Stimulated activated naive CD8-positive, alpha-beta T cell treated with anti-CD3 and anti-CD28 coated beads, Interleukin-15, Interleukin-2, amounts not matched to agents 100 ng/mL and 50 ng/mL, for 24 hours (primary cell): Measurements from ENCODE around the gene CXCL17.

Source experiments
- H3K27ac Mint-ChIP-seq: one replicate; pipeline ENCODE4 v1.8.0; 2021; ENCODE audit warnings: mild to moderate bottlenecking, mixed read lengths
- H3K27me3 Mint-ChIP-seq: one replicate; pipeline ENCODE4 v1.8.0; 2021; ENCODE audit warnings: mixed read lengths
- H3K36me3 Mint-ChIP-seq: one replicate; pipeline ENCODE4 v1.8.0; 2021; ENCODE audit warnings: low read depth, mixed read lengths
- H3K4me1 Mint-ChIP-seq: one replicate; pipeline ENCODE4 v1.8.0; 2021; ENCODE audit warnings: low read depth, mixed read lengths
- H3K4me3 Mint-ChIP-seq: one replicate; pipeline ENCODE4 v1.8.0; 2021; ENCODE audit warnings: mild to moderate bottlenecking, mixed read lengths
- H3K9me3 Mint-ChIP-seq: one replicate; pipeline ENCODE4 v1.8.0; 2021; ENCODE audit warnings: mixed read lengths

The CXCL17 gene

GRCh38 chr19:42445948-42446347 is 3.2 kb upstream of the CXCL17 start:
- H3K9me3 Mint-ChIP-seq = no peaks in the 10 kb centered on the region
- no peaks in the 10 kb centered on the region for H3K36me3 Mint-ChIP-seq
- peaks cover 5% of the 10 kb centered on the region for H3K4me1 Mint-ChIP-seq
- peaks cover 3% of the 10 kb centered on the region for H3K27me3 Mint-ChIP-seq
- H3K4me3 Mint-ChIP-seq = no peak overlapping the region
- no peak overlapping the region for H3K27ac Mint-ChIP-seq

GRCh38 chr19:42443944-42444398 is 1.2 kb upstream of the CXCL17 start:
- Mint-ChIP-seq H3K4me3 (no peak overlapping the region), H3K27ac (no peak overlapping the region), H3K9me3 (no peaks in the 10 kb centered on the region), H3K27me3 (peaks cover 3% of the 10 kb centered on the region), H3K4me1 (peaks cover 16% of the 10 kb centered on the region), H3K36me3 (no peaks in the 10 kb centered on the region)

- Mint-ChIP-seq H3K36me3 (no peaks in the 10 kb centered on the region), H3K9me3 (no peaks in the 10 kb centered on the region), H3K4me1 (peaks cover 16% of the 10 kb centered on the region), H3K27ac (peak overlapping the region; percentile 60), H3K4me3 (no peak overlapping the region), H3K27me3 (peaks cover 3% of the 10 kb centered on the region)
Measured at GRCh38 chr19:42441049-42441445, 1.7 kb downstream of the CXCL17 start.

GRCh38 chr19:42440357-42441048 is 2.2 kb downstream of the CXCL17 start:
- H3K36me3 Mint-ChIP-seq = no peaks in the 10 kb centered on the region
- peaks cover 3% of the 10 kb centered on the region for H3K27me3 Mint-ChIP-seq
- no peak overlapping the region for H3K27ac Mint-ChIP-seq
- H3K4me1 Mint-ChIP-seq = peaks cover 16% of the 10 kb centered on the region
- H3K9me3 Mint-ChIP-seq = no peaks in the 10 kb centered on the region
- H3K4me3 Mint-ChIP-seq = no peak overlapping the region

GRCh38 chr19:42436006-42436405 is 6.7 kb downstream of the CXCL17 start:
- Mint-ChIP-seq H3K4me3 (no peak overlapping the region), H3K36me3 (no peaks in the 10 kb centered on the region), H3K4me1 (peaks cover 11% of the 10 kb centered on the region), H3K27ac (no peak overlapping the region), H3K9me3 (no peaks in the 10 kb centered on the region), H3K27me3 (no peaks in the 10 kb centered on the region)

- H3K4me3 Mint-ChIP-seq = no peak overlapping the region
- peaks cover 4% of the 10 kb centered on the region for H3K4me1 Mint-ChIP-seq
- H3K27me3 Mint-ChIP-seq = no peaks in the 10 kb centered on the region
- no peak overlapping the region for H3K27ac Mint-ChIP-seq
- no peaks in the 10 kb centered on the region for H3K9me3 Mint-ChIP-seq
- no peaks in the 10 kb centered on the region for H3K36me3 Mint-ChIP-seq
Measured at GRCh38 chr19:42435316-42435715, 7.4 kb downstream of the CXCL17 start.

- no peaks in the 10 kb centered on the region for H3K9me3 Mint-ChIP-seq
- H3K27me3 Mint-ChIP-seq = no peaks in the 10 kb centered on the region
- no peak overlapping the region for H3K4me3 Mint-ChIP-seq
- H3K4me1 Mint-ChIP-seq = no peaks in the 10 kb centered on the region
- no peaks in the 10 kb centered on the region for H3K36me3 Mint-ChIP-seq
- H3K27ac Mint-ChIP-seq = no peak overlapping the region
Measured at GRCh38 chr19:42433503-42434260, 9.1 kb downstream of the CXCL17 start.

GRCh38 chr19:42431486-42431885 is 11.3 kb downstream of the CXCL17 start:
- H3K36me3 Mint-ChIP-seq = no peaks in the 10 kb centered on the region

GRCh38 chr19:42428676-42429075 is 14.1 kb downstream of the CXCL17 start:
- H3K4me1 Mint-ChIP-seq = peaks cover 5% of the 10 kb centered on the region
- H3K4me3 Mint-ChIP-seq = no peak overlapping the region
- no peaks in the 10 kb centered on the region for H3K36me3 Mint-ChIP-seq
- H3K27me3 Mint-ChIP-seq = no peaks in the 10 kb centered on the region
- no peak overlapping the region for H3K27ac Mint-ChIP-seq
- H3K9me3 Mint-ChIP-seq = no peaks in the 10 kb centered on the region

More at GRCh38 chr19:42431486-42431885, 11.3 kb downstream of the CXCL17 start:
- Mint-ChIP-seq H3K27me3 (no peaks in the 10 kb centered on the region), H3K27ac (no peak overlapping the region), H3K4me3 (no peak overlapping the region), H3K9me3 (no peaks in the 10 kb centered on the region), H3K4me1 (no peaks in the 10 kb centered on the region)

GRCh38 chr19:42427313-42427712 is 15.4 kb downstream of the CXCL17 start, which contains the start of gene LIPE:
TSS of gene LIPE (minus strand) at chr19:42427388. CDS start at chr19:42427149, 239 bp downstream.
- Mint-ChIP-seq H3K9me3 (no peaks in the 10 kb centered on the region), H3K36me3 (no peaks in the 10 kb centered on the region), H3K27me3 (no peaks in the 10 kb centered on the region), H3K4me3 (no peak within 1 kb of the TSS), H3K27ac (no peak within 1 kb of the TSS), H3K4me1 (peaks cover 19% of the 10 kb centered on the region)

GRCh38 chr19:42426643-42427042 is 16.1 kb downstream of the CXCL17 start:
- H3K27ac Mint-ChIP-seq = no peak overlapping the region
- H3K9me3 Mint-ChIP-seq = no peaks in the 10 kb centered on the region
- H3K4me3 Mint-ChIP-seq = no peak overlapping the region

GRCh38 chr19:42424712-42425131 is 18.0 kb downstream of the CXCL17 start:
- H3K4me1 Mint-ChIP-seq = peaks cover 45% of the 10 kb centered on the region
- no peak overlapping the region for H3K27ac Mint-ChIP-seq
- no peaks in the 10 kb centered on the region for H3K9me3 Mint-ChIP-seq
- H3K36me3 Mint-ChIP-seq = no peaks in the 10 kb centered on the region
- no peaks in the 10 kb centered on the region for H3K27me3 Mint-ChIP-seq
- no peak overlapping the region for H3K4me3 Mint-ChIP-seq

More at GRCh38 chr19:42426643-42427042, 16.1 kb downstream of the CXCL17 start:
- peaks cover 26% of the 10 kb centered on the region for H3K4me1 Mint-ChIP-seq
- H3K27me3 Mint-ChIP-seq = no peaks in the 10 kb centered on the region
- H3K36me3 Mint-ChIP-seq = no peaks in the 10 kb centered on the region

- peaks cover 45% of the 10 kb centered on the region for H3K4me1 Mint-ChIP-seq
Measured at GRCh38 chr19:42424345-42424707, 18.4 kb downstream of the CXCL17 start.

GRCh38 chr19:42423462-42424344 is 19.0 kb downstream of the CXCL17 start:
- Mint-ChIP-seq H3K36me3 (no peaks in the 10 kb centered on the region), H3K4me1 (peaks cover 45% of the 10 kb centered on the region), H3K27ac (peak overlapping the region; percentile 90), H3K4me3 (peak overlapping the region; percentile 93), H3K9me3 (no peaks in the 10 kb centered on the region), H3K27me3 (no peaks in the 10 kb centered on the region)

More at GRCh38 chr19:42424345-42424707, 18.4 kb downstream of the CXCL17 start:
- Mint-ChIP-seq H3K4me3 (peak overlapping the region; percentile 93), H3K36me3 (no peaks in the 10 kb centered on the region), H3K27ac (no peak overlapping the region), H3K9me3 (no peaks in the 10 kb centered on the region), H3K27me3 (no peaks in the 10 kb centered on the region)
